Stimulated activated memory B cell treated with anti-CD40 and anti-IgM and Interleukin-4, amounts not matched to agents 10 μg/mL and 1 μg/mL and 100 μg/mL, for 72 hours (primary cell): Measurements from ENCODE around the gene XDH.

ENCODE experiments used
- ATAC-seq: fragments of 150-1000 bp; cut with Tn5 transposase; 2 replicates; pipeline ENCODE4 v1.10.0; 2021
- H3K27ac Mint-ChIP-seq: one replicate; pipeline ENCODE4 v1.8.0; 2022; ENCODE audit warnings: mild to moderate bottlenecking, mixed read lengths
- H3K27me3 Mint-ChIP-seq: one replicate; pipeline ENCODE4 v1.8.0; 2022; ENCODE audit warnings: mixed read lengths
- H3K36me3 Mint-ChIP-seq: one replicate; pipeline ENCODE4 v1.8.0; 2022; ENCODE audit warnings: mixed read lengths
- H3K4me1 Mint-ChIP-seq: one replicate; pipeline ENCODE4 v1.8.0; 2022; ENCODE audit warnings: mixed read lengths
- H3K4me3 Mint-ChIP-seq: one replicate; pipeline ENCODE4 v1.8.0; 2022; ENCODE audit warnings: mild to moderate bottlenecking, moderate library complexity, mixed read lengths
- H3K9me3 Mint-ChIP-seq: one replicate; pipeline ENCODE4 v1.8.0; 2022; ENCODE audit warnings: mixed read lengths

Gene XDH

DNA sequence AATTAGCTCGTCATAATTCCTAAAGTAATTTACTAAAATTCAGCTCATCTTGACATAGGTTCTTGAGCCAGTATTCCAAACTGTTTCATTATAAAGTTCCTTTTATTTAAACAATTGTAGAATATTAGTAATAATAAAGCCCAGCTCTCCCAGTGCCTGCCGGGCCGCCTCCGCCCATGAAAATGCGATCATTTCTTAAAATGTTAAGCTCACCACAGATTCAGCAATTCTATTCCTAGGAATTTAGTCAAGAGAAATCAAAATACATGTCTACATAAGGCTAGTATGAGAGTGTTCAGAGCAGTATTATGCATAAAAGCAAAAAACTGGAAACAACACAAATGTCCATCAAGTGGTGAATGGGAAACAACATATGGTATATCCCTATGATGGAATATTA lies 52.0 kb downstream of the XDH start:
- H3K4me1 Mint-ChIP-seq = no peaks in the 10 kb centered on the region
- no peak overlapping the region for H3K4me3 Mint-ChIP-seq
- no peak overlapping the region for H3K27ac Mint-ChIP-seq
- H3K27me3 Mint-ChIP-seq = peaks cover 25% of the 10 kb centered on the region
- H3K36me3 Mint-ChIP-seq = no peaks in the 10 kb centered on the region
- ATAC-seq = no peak
- H3K9me3 Mint-ChIP-seq = no peaks in the 10 kb centered on the region

DNA sequence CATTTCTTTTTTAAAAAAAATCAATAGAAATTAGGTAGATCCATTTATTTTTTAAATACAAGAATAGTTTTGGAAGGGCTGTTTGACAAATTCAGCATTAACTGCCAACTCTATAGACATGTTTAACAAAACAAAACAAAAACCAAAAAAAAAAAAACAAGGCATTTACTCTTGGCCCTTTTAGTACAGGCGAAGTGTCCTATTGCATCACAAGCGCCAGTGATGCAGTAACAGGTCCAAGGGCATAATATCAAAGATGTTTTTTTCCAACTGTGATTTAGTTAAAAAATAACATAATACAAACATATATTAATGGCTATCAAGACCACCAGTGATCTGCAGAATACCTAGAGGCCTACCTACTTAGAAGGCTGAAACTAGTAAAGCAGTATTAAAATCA lies 55.3 kb downstream of the XDH start:
- H3K4me3 Mint-ChIP-seq = no peak overlapping the region
- no peak overlapping the region for H3K27ac Mint-ChIP-seq
- no peak for ATAC-seq
- H3K9me3 Mint-ChIP-seq = peaks cover 6% of the 10 kb centered on the region
- peaks cover 57% of the 10 kb centered on the region for H3K27me3 Mint-ChIP-seq
- peaks cover 4% of the 10 kb centered on the region for H3K36me3 Mint-ChIP-seq
- no peaks in the 10 kb centered on the region for H3K4me1 Mint-ChIP-seq

DNA sequence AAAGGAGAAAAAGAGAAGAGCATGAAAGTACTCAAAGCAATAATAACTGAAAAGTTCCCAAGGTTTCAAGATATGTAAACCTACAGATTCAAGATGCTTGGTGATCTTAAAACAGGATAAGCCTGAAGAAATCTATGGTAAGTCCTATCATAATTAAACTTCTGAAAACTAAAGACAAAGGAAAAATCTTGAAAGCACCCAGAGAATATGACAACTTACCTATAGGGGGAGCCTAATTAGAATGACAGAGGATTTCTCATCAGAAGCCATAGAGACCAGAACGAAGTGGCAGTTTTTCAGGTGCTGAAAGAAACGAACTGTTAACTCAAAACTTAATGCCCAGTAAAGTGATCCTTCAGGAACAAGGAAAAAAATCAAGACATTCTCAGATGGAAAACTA lies 59.7 kb downstream of the XDH start:
- no peak overlapping the region for H3K27ac Mint-ChIP-seq
- no peaks in the 10 kb centered on the region for H3K4me1 Mint-ChIP-seq
- peaks cover 16% of the 10 kb centered on the region for H3K36me3 Mint-ChIP-seq
- no peak for ATAC-seq
- H3K4me3 Mint-ChIP-seq = no peak overlapping the region
- H3K27me3 Mint-ChIP-seq = peaks cover 75% of the 10 kb centered on the region
- peaks cover 6% of the 10 kb centered on the region for H3K9me3 Mint-ChIP-seq

DNA sequence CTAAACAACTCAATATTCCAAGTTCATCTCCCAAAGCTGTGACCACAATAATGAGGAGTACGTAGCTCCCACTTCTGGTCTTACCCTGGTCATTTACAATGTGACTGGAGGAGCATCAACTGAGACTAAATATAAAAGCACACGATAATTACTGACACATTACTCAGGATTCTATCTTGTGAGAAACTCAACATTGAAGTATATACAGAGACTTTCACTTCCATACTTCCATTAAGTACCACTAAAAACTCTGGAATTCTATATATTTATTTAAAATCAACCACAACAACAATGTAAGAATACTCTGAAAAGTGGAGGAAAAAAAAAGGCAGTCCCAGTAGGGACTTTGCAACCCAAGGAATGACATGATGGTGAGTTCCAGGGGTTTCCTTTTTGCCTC lies 61.4 kb downstream of the XDH start:
- H3K4me3 Mint-ChIP-seq = no peak overlapping the region
- peaks cover 16% of the 10 kb centered on the region for H3K36me3 Mint-ChIP-seq
- H3K9me3 Mint-ChIP-seq = peaks cover 6% of the 10 kb centered on the region
- ATAC-seq = no peak
- no peak overlapping the region for H3K27ac Mint-ChIP-seq
- peaks cover 64% of the 10 kb centered on the region for H3K27me3 Mint-ChIP-seq
- H3K4me1 Mint-ChIP-seq = no peaks in the 10 kb centered on the region

DNA sequence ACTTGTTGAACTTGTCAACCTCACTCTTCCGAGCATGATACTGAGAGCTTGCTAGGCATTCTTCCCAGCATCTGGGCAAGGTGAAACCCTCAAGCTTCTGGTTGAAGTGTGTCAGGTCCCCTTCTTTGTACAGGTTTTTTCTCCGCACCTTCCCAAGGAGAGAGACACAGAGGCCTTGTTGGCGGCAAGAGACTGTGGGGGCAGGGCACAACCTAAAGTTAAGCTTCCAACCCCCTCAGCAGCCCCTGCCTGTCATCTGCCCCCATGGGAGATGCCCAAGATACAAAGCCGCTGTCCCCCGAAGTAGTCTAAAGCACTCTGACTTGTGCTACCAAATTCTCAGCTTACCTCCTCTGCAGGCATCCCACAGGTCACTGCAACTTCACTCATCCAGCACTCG lies 64.9 kb downstream of the XDH start:
- ATAC-seq = no peak
- H3K27me3 Mint-ChIP-seq = peaks cover 36% of the 10 kb centered on the region
- H3K27ac Mint-ChIP-seq = no peak overlapping the region
- H3K9me3 Mint-ChIP-seq = peaks cover 2% of the 10 kb centered on the region
- no peak overlapping the region for H3K4me3 Mint-ChIP-seq
- H3K4me1 Mint-ChIP-seq = no peaks in the 10 kb centered on the region
- H3K36me3 Mint-ChIP-seq = peaks cover 12% of the 10 kb centered on the region

DNA sequence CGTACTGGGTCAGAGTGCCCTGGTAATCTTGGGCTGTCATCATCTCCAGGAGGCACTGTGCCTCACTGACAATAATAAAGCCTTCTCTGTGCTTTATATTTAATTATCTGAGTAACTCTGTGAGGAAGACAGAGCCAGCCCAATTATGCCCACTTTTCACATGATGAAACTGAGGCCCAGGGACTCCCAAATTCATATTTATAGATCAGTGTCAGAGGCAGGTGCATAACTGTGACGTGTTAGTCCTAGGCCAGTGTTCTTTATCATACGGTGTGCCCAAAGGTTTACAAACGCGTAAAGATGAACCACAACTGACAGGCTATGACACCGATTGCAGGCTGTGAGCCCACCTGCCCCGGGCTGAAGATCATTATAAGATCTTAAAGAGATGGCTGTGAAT lies 65.4 kb downstream of the XDH start:
- Mint-ChIP-seq H3K27me3 (peaks cover 31% of the 10 kb centered on the region), H3K36me3 (peaks cover 12% of the 10 kb centered on the region), H3K4me1 (no peaks in the 10 kb centered on the region), H3K9me3 (no peaks in the 10 kb centered on the region), H3K27ac (no peak overlapping the region), H3K4me3 (no peak overlapping the region)
- ATAC-seq = no peak

DNA sequence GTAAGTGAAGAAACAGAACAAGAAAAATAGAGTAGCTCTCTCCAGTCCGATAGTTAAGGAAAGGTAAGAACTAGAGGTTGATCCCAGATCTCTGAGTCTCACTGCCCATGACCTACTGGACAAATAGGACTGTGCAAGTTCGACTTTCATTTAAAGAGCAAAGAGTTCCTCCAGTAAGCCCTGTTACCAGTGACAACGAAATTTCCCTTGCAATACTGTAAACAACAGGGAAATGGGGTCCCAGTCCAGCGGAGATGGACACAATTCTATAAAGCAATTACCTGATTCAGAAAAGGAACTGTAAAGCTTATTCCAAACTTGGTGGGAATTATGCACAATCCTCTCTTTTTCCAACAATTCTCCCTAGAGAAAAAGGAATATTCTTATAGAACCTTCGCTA lies 65.9 kb downstream of the XDH start:
- Mint-ChIP-seq H3K4me3 (no peak overlapping the region), H3K27ac (no peak overlapping the region), H3K27me3 (peaks cover 26% of the 10 kb centered on the region), H3K4me1 (no peaks in the 10 kb centered on the region), H3K36me3 (peaks cover 12% of the 10 kb centered on the region), H3K9me3 (no peaks in the 10 kb centered on the region)
- ATAC-seq = no peak

DNA sequence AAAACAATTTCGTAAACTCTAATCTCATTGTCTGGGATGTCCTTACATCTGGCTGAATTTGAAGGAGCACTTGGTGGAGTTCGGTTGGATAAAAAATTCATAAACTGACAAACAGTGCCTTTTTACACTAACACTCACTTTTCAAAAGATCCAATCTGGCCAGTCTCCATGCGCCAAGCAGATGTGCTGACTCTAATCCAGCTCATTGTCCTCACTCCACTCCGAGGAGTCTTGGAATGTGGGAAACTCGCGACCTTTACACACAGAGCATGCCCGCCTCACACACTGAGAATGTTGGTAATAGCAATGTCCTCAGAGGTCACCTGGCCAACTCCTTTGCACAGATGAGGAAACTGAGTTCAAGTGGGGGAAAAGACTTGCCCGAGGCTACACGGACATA lies 66.8 kb downstream of the XDH start:
- peaks cover 23% of the 10 kb centered on the region for H3K27me3 Mint-ChIP-seq
- no peak for ATAC-seq
- H3K4me1 Mint-ChIP-seq = no peaks in the 10 kb centered on the region
- H3K4me3 Mint-ChIP-seq = no peak overlapping the region
- peaks cover 12% of the 10 kb centered on the region for H3K36me3 Mint-ChIP-seq
- no peaks in the 10 kb centered on the region for H3K9me3 Mint-ChIP-seq
- no peak overlapping the region for H3K27ac Mint-ChIP-seq

DNA sequence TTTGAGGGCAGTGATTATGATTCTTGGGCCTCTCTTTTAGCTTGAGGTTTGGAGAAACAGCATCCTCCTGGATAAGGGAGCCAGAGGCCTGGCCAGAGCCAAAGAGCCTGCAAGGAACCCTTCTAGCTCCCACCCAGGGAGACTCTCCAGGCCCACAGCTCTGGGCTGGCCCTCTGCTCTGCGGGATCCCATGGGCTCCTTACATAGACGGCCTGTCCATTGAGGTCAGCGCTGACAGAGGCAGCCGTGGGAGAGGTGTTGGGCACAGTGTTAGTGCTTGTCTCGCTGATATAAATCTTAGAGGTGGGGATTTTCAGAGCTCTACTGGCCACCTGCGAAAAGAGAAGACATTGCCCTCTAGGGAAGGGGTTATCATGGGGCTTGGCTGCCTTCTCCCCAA lies 67.2 kb downstream of the XDH start:
- no peaks in the 10 kb centered on the region for H3K9me3 Mint-ChIP-seq
- H3K27ac Mint-ChIP-seq = no peak overlapping the region
- ATAC-seq = no peak
- no peaks in the 10 kb centered on the region for H3K4me1 Mint-ChIP-seq
- H3K4me3 Mint-ChIP-seq = no peak overlapping the region
- peaks cover 10% of the 10 kb centered on the region for H3K36me3 Mint-ChIP-seq
- peaks cover 19% of the 10 kb centered on the region for H3K27me3 Mint-ChIP-seq

DNA sequence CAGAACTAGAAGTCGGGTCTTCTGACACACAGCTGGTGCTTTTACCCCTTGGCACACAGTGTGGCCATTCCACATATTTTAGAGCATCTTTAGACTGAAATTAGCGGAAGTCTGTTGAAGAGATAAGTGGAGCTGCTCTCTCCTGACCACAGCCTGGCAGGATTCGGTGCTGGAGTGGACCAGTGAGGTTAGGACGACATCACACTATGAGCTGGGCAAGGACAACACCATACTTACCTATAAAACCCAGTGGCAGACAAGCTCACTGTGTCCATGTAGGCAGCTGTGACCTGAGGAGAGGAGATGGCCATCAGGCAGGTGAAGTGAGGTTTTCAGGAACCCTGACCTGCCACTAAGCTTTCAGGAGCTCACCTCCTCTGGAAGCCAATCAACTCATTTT lies 70.1 kb downstream of the XDH start:
- no peaks in the 10 kb centered on the region for H3K36me3 Mint-ChIP-seq
- H3K4me3 Mint-ChIP-seq = no peak overlapping the region
- H3K27ac Mint-ChIP-seq = no peak overlapping the region
- no peaks in the 10 kb centered on the region for H3K4me1 Mint-ChIP-seq
- H3K27me3 Mint-ChIP-seq = peaks cover 10% of the 10 kb centered on the region
- H3K9me3 Mint-ChIP-seq = no peaks in the 10 kb centered on the region
- no peak for ATAC-seq

DNA sequence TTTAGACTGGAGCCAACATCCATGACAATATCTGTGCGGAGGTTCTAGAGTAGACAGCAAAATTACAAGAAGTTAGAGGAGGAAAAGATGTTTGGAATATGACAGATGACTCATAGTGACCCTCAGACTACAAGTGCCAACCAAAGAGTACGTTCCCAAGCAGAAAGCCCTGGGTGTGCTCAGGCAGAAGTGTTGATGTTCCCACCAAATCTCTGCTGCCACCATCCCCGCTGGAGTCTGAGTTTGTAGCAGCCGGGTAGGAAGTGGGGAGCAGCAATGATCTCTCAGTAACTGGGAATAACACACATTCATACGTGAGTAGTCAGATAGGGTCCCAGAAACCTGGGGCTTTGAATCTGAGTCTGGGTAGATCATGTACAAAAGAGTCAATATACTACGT lies 73.2 kb downstream of the XDH start:
- no peak overlapping the region for H3K4me3 Mint-ChIP-seq
- ATAC-seq = no peak
- no peak overlapping the region for H3K27ac Mint-ChIP-seq
- H3K9me3 Mint-ChIP-seq = no peaks in the 10 kb centered on the region
- H3K36me3 Mint-ChIP-seq = no peaks in the 10 kb centered on the region
- H3K4me1 Mint-ChIP-seq = no peaks in the 10 kb centered on the region
- peaks cover 26% of the 10 kb centered on the region for H3K27me3 Mint-ChIP-seq

DNA sequence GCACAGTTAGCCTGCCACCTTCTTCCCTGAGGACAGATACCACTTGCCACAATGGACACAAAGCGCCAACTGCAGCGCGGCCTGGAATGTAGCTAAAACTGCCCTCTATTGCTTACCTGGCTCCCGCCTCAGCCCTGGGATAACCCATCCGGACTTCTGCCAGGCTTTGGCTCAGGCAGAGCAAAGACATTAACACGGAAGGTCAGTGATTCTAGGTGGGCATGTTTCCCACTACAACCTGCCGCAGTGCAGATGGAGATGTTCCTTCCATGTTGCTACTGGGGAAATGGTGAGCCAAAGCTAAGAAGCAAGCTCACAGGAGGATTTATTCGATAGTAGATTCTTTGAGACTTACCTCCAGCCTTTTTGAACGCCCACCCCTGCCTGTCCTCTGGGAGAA lies 74.8 kb downstream of the XDH start:
- Mint-ChIP-seq H3K36me3 (no peaks in the 10 kb centered on the region), H3K27me3 (peaks cover 26% of the 10 kb centered on the region), H3K4me1 (no peaks in the 10 kb centered on the region), H3K27ac (no peak overlapping the region), H3K4me3 (no peak overlapping the region), H3K9me3 (no peaks in the 10 kb centered on the region)
- ATAC-seq = no peak

DNA sequence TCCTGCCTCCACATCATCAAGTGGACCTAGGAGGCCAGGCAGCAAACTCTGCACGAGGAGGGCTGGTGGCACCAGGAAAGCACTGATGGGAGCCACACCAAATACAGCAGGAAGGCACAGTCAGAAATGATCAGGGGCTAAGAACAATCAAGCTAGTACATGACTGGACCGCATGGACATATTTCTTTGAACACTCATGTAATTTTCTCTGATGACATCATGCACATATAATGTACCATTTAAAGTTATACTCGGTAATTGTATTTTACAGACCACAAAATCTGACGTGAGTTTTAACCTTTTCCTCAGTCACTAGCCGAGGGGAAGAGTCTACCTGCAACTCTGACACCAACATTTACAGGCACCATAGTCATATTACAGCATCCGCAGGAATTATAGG lies 76.7 kb downstream of the XDH start:
- H3K4me3 Mint-ChIP-seq = no peak overlapping the region
- peaks cover 26% of the 10 kb centered on the region for H3K27me3 Mint-ChIP-seq
- no peaks in the 10 kb centered on the region for H3K36me3 Mint-ChIP-seq
- no peak overlapping the region for H3K27ac Mint-ChIP-seq
- no peaks in the 10 kb centered on the region for H3K4me1 Mint-ChIP-seq
- ATAC-seq = no peak
- H3K9me3 Mint-ChIP-seq = no peaks in the 10 kb centered on the region

DNA sequence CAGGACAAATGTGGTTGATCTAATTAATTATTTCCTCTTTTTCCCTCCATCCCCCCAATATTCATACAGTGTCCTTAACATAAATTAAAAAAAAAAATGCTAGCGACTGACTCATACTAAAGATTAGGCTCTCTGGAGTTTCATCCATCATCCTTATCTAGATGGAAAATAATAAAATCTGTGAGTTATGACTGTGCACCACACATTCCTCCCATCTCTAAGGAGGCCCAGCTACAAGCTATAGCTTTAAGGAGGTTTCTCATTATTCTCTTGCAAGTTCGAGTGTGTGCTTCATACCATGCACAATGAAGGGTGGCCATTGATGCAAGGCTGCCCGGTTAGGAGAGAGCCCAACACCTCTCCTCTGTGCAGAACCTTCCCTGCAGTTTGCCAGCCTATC lies 77.3 kb downstream of the XDH start:
- H3K4me1 Mint-ChIP-seq = no peaks in the 10 kb centered on the region
- H3K36me3 Mint-ChIP-seq = no peaks in the 10 kb centered on the region
- peaks cover 26% of the 10 kb centered on the region for H3K27me3 Mint-ChIP-seq
- no peak overlapping the region for H3K27ac Mint-ChIP-seq
- ATAC-seq = no peak
- no peaks in the 10 kb centered on the region for H3K9me3 Mint-ChIP-seq
- H3K4me3 Mint-ChIP-seq = no peak overlapping the region

DNA sequence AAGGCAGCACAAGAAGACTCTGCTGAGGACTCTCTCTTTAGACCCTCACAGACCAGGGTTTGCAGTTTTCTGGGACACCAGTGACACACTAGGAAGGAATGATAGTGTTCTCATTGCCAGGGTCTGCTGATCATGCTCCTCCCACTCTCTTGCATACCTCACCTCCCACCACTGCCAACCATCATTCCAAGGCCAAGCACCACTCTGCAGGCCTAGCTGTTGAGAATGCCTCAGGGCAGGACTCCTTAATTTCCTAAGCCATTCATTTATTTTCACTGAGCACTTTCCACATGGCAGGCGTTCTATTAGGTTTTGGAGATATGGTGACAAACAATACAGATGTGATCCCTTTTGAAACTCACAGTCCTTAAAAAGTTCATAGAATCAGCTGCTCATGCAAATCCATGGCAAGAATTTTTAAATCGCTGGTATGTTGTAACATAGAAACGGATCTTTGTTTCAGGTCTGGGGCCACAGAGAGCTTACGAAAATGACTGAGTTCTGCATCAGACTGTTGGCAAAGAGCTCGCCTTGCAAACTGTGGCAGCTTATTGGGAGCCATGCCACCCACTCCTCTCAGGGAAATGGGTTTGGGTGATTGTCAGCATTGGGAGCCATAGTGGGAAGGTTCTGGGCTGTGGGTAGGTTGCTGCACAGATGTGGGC lies 78.5 kb downstream of the XDH start:
- Mint-ChIP-seq H3K36me3 (no peaks in the 10 kb centered on the region), H3K9me3 (no peaks in the 10 kb centered on the region), H3K27ac (no peak overlapping the region), H3K27me3 (peaks cover 23% of the 10 kb centered on the region), H3K4me3 (no peak overlapping the region), H3K4me1 (peaks cover 5% of the 10 kb centered on the region)
- ATAC-seq = no peak

DNA sequence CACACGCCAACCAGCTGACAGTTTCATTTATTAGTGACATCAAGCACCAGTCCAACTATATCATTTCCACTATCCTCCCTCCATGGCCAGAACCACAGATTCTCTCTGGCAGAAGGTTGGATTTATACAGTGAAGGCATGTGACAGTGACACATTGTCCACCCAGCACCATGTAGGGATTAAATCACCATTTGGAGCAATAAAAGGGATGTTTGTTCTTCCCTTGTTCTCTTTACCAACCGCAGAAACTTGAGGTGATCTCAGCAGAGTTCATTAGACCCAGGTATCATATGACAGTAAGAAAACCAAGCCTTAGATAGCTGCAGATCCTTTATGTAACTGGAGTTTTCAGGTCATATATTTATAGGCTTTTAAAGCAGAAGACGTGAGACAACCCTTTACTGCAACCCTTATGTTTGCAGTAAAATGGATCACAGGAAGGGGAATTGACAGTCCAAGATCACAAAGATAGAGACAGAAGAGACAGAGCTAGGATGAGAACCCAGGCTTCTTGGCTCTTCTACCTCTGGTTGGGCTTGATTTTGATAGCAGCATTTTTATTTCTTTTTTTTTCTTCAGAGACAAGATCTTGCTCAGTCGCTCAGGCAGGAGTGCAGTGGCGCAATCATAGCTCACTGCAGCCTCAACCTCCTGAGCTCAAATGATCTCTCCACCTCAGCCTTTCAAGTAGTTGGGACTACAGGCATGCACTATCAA lies 80.1 kb downstream of the XDH start:
- Mint-ChIP-seq H3K4me3 (no peak overlapping the region), H3K4me1 (peaks cover 9% of the 10 kb centered on the region), H3K36me3 (no peaks in the 10 kb centered on the region), H3K27me3 (peaks cover 16% of the 10 kb centered on the region), H3K9me3 (no peaks in the 10 kb centered on the region), H3K27ac (no peak overlapping the region)
- no peak for ATAC-seq
